Stromal cell of bone marrow (primary cell): ENCODE data around the gene LILRB3.
"Not testable (repeated sequence)": the region's sequence is repeated elsewhere in the genome, so short reads cannot be mapped to it uniquely, and the experiment has no call there.

ENCODE experiments used
- DNase-seq: peaks from one replicate; pipeline ENCODE4 v3.0.0-alpha.2; 2012; ENCODE audit warnings: low read depth

The LILRB3 gene

DNA sequence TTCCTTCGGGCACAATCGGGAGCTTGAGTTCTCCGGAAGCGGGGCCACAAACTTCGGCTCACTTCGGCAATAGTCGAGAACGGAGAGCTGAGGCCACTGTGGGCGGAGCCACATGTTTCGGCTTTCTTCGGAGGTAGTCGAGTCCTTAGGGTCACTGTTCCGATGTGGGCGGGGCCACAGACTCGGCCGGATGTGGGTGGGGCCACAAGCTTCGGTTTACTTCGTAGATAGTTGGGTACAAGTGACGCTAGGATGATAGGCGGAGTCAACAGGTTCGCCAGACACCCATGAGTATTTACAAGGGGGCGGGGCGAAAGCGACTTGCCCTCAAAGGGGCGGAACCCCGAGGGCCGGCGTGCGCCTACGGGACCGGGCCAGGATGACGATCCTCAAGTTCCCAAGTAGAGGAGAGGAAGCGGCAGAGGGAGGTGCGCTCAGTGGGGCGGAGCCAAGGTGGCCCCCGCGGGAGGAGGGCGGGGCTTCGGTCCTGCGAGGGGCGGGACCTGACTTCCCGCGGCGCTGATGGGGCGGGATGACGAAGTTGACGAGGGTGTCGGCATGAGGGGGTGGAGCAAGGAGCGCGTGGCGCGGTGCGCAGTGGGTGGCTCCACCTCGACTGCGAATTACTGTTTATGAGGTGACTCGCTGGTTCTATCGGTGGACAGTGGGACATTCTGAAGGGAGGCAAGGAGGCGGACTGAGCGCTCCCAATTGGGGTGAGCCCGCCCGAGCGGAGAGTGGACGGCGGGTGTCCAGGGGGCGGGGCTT, 32.9 kb downstream of the LILRB3 start:
- peak; percentile 99 for DNase-seq

DNA sequence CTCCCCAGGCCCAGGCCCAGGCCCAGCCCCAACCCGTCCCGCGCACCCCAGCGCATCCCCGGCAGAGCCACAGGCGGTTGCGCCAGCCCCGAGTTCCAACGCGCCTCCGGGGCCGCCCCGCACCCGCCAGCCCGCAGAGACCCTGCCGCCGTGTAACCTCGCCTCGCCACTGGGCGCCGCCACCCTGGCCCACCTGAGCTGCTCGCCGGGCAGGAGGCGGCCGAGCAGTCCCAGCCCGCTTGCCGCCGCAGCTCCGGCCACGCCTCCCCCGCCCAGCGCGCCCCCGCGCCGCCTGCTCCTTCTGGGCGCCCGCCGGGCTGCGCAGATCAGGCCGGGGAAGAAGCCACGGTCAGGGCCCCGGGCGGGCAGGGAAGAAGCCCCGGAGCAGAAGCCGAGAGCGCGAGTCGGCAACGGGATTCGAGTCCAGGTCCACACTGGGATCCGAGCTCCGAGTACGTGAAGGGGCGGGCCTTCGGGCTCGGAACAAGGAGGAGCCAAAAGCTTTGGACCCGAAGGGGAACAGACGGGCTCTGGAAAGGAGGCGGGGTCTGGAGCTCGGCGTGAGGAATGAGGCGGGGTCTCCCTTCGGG, 33.6 kb downstream of the LILRB3 start, which contains the start of gene MBOAT7:
MBOAT7 (minus strand) TSS at position 436 of the 590 bp plus-strand sequence. CDS start 1,072 bp downstream, outside the sequence.
- no peak for DNase-seq

DNA sequence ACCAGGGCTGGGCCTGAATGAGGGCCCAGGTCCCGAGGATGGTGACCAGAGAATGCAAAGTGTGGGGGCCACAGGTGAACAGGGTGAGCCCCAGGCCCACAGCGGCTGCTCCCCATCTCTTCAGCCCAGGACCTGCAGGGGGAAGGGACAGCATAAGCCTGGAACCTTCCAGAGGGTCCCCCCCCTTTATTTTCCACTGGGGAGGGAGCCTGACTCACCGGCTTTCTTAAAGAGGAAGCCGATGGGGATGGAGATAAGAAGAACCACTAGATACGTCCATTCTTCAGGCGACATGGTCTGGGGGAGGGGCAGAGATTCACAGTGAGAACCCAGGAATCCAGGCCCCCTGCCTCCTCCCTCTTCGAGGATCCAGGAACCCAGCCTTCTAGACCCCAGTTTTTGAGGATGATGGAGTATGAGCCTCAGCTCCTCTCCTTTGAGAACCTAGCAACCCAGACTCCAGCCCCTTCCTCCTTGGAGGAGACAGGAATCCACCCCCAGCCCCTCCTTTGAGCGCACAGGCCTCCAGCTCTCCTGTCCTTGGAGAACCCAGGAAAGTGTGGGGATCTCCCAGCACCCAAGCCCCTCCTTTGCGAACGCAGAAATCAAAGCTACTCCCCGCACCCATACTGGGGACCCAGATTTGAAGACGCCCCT, 34.5 kb downstream of the LILRB3 start:
- DNase-seq: no peak

DNA sequence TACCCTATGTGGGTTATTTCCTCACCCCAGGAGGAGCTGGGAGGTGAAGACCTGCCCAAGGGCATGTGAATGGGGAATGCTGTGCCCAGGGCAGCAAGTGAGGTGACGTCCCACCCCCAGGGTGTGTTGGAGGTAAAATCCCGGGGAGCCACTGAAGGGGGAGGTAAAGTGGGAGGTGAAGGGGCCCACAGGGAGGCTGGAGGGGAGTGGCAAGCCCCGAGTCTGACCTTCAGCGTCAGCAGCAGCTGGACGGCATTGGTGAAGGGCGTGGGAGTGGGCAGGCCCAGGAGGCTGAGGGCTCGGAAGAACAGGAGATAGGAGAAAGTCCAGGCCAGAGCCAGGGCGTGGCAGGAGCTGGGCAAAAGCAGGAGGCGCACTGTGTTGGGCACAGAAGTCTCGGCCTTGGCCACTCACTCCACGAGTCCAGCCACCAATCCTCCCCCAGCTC, 35.8 kb downstream of the LILRB3 start:
- DNase-seq: no peak

DNA sequence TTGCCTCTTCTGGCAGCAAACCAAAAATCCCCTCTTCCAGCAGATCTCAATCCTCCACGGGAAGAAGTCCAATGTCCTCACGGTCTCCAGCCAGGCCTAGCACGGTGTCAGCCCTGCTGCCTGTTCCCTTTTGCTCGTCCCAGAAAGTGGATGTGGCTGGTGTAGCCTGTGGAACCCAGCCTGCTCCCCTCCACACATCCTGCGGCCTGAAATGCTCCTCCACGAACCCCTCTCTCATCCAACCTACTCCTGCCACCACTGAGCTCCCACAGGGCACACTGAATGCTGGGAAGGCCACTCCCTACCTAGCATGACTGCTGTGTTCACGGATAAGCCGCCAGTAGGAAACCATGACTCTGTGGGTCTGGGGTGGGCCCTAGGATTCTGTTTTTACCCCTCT, 36.5 kb downstream of the LILRB3 start:
- no peak for DNase-seq

DNA sequence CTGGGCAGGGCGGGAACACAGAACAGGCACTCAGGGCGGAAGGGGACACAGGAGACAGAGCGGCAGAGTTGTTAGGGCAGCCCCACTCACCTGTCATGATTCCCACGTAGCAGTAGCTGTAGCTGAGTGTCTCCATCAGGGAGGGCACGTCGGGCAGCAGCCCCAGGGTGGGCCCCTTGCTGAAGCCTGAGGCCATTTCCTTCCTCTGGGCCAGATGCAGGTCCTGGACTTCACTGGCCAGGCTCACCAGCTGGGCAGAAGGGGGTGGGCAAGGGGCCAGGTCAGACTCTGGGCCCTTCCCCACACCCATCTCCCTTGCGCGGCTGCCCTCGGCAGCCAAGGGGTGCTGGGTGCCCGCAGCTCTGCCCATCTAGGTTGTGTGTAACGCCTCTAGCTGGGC, 39.4 kb downstream of the LILRB3 start:
- DNase-seq: no peak

DNA sequence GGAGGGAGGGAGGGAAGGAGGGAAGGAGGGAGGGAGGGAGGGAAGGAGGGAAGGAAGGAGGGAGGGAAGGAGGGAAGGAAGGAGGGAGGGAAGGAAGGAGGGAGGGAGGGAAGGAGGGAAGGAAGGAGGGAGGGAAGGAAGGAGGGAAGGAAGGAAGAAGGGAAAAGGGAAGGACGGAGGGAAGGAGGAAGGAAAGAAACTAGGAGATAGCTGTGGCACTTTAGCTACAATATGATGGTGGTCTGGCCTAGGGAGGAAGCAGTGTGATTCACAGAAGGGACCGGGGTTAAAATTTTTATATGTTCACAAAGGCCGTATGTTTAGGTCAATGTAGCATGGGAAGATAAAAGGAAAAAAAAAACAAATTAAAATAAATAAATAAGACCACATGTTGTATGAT, 40.9 kb downstream of the LILRB3 start:
- not testable (repeated sequence) for DNase-seq

DNA sequence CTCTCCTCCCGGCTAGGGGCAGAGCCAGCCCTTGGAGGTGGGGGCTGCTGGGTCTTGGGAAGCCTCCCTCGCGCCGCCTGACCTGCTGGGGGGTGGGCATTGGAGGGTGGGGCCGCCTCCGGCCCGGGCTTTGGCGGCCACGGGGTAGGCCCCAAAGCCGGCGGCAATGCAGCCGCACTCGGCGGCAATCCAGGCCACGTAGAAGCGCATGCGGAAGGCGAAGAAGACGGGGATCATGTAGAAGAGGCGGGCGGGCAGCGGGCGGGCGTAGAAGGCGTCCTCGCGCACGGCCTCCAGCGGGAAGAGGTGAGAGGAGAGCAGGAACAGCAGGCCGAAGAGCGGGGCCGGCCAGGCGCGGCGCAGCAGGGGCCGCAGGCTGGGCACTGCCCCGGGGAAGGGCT, 42.1 kb downstream of the LILRB3 start:
- DNase-seq: no peak

DNA sequence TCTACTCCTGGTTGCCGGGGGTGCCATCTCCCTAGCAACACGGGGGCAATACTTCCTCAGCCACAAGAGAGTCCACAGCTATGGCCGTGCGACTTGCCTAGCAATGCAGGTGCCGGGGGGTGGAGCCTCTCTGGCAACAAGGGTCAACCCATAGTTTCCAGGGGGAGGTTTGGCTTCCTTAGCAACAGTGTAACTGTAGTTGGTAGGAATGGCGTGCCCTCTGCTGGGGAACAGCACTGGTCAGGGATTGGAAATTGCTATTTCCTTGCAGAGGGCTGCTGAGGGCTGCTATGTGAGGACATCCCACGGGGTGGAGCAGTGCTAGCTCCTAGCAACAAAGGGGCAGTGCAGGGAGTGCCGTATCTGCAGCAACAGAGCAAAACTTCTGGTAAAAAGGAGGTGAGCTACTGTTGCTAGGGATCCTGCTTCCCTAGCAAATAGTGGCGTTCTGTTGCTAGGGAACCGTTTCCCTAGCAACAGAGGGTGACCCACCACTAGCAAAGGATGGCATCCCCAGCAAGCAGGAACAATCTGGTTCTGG, 42.8 kb downstream of the LILRB3 start:
- DNase-seq: no peak

DNA sequence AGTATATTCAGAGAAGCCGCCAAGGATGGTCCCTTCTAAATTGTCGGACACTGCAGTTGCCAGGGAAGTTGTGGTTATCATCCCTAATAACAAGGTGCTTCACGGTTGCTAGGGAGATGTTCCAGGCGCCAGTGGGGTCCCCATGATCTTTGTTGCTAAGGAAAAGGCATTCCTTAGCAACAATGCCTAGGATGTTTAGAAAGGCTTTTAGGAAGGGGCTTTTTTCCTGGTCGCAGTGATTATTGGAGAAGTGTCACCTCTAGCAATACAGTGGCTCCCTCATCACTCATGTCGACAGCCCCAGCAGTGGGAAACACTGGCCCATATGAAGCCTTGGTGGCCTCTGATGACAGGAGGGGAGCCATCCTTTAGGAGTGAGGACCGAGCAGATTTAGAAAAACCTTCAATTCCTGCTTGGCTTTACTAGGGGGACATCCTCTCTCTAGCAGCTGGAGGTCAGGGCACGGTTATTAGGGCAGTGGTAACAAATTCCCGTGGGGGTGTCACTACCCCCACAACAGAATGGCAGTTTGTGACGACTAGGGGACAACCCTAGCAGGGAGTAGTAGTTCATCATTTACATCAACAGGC, 43.5 kb downstream of the LILRB3 start:
- DNase-seq: no peak

DNA sequence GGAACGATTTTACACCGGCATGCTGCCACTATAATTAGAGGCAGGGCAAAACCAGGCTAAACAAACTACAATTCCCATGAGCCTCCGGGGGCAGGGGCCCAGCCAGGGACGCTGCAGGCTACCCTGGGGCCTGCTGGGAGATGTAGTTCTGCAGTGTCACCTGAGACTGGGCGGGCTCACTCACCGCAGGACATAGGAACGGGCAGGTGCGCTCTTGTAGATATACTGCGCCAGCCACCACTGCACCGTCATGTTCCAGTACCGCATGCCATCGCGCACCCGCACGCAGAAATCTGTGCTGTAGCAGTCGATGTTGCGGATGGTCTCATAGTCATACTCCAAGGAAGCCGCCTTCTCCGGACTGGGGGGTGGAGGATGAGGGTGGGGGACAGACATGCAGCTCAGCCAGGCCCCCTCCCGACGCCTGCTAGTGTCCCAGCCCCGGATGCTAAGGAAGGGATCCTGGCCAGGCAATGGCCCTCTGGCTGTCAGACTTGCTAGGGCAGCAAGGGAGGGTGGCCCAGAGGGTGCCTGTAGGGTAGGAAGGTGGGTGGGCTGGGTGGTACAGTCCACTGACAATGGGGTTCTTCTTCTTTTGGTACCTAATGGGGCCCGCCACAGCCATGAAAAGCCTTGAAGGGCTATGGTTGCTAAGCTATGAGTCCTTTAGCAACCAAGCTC, 44.1 kb downstream of the LILRB3 start:
- no peak for DNase-seq

DNA sequence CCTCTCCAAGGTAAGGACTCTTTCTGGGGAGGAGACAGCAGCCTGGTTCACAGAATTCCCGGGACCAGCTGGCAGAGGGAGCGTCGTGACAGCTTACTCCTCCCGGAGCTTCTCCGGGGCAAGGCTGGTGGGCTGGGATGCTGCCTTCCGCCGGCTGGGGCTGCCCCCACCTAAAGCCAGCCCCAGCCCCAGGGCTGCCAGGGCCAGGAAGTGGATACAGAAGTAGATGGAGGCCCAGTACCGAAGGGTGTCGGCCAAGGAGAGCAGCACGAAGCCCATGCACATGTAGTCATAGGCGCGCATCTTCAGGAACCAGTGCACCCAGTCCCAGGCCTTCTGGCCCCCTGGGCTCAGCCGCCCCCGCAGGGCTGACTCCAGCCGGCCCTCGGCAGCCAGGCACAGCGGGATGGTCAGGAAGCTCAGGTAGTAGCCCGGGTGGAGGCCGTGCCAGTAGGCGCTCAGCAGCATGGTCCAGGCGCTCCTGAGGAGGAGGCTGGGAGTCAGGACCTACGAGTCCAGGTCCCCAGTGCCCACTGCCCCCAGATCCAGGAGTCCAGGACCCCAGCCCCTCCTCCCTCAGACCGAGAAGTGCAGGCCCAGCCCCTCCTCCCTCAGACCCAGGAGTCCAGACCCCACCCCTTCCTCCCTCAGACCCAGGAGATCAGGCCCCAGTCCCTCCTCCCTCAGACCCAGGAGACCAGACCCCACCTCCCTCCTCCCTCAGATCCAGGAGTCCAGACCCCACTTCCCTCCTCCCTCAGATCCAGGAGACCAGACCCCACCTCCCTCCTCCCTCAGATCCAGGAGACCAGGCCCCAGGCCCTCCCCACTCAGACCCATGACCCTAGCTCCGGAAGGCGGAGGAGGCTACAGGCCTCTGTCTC, 48.6 kb downstream of the LILRB3 start:
- no peak for DNase-seq

DNA sequence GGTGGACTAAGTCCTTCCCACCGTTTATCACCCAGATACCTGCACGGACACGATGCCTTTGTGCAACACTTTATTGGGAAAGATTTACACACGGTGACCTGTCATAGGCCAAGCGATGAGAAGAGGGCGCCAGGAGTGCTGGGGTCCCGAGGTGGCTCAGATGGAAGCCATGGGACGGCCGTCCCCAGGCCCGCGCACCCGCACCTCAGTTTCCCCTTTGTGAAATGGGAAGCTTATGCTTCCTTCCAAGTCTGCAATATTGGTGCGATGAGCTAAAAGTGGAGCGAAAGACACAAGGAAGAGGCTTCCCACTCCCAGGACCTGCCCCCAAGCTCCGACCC, 49.5 kb downstream of the LILRB3 start:
- DNase-seq: no peak

DNA sequence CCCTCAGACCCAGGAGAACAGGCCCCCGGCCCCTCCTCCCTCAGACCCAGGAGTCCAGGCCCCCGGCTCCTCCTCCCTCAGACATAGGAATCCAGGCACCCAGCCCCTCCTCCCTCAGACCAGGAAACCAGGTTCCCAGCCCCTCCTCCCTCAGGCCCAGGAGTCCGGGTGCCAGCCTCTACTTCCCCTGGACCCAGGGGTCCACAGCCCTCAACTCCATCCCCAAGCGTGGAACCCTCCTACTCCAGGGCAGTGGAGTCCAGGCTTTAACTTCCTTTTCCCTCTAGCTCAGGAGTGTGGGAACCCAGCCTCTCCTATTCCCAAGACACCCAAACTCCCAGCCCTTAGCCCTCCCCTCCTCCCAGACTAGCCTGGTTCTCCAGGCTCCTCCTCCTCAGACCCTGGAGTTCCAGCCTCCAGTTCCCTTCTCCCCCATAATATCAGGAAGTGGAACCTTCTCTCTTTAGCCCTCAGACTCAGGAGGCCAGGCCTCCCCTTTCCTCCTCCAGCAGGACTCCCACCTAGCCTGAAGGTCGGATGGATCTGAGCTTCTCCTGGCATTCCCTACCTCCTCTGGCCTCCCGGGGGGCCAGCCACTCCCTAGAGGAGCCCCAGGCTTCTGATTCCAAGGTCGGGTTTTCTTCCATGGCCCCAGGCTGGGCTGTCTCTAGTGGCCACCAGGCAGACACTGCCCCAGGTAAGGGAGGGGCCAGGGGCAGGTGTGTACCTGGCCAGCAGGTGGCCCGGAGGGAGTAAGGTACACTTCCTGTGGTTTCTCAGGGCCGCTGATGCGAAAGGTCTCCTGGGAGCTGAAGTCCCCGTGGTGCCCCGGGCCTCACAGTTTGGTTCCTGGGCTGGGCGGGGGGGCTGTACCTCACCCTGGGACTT, 50.1 kb downstream of the LILRB3 start, which contains the start of gene TMC4:
TMC4 (minus strand) TSS at position 690 of the 888 bp plus-strand sequence; CDS start at position 647, 43 bp downstream.
- no peak for DNase-seq

DNA sequence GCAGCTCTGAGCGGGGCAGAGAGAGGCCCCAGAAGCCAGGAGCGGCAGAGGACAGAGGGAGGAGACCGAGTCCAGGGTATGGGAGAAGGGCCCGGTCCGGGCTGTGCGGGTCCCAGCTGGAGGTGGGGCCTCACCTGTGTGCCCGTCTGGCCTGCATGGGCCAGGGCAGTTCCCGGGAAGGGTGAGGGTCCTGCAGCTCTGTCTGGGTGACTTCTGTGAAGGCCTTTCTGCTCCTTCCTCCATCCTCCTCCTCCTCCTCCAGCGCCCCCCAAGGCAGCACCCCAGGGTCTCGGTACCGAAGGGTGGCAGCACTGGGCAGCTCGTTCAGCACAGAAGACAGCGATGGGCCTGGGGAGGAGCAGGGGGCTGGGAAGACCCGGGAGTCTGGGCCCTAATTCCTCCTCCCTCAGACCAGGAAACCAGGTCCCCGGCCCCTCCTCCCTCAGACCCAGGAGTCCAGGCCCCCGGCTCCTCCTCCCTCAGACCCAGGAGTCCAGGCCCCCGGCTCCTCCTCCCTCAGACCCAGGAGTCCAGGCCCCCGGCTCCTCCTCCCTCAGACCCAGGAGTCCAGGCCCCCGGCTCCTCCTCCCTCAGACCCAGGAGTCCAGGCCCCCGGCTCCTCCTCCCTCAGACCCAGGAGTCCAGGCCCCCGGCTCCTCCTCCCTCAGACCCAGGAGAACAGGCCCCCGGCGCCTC, 50.9 kb downstream of the LILRB3 start:
- DNase-seq: not testable (repeated sequence)

DNA sequence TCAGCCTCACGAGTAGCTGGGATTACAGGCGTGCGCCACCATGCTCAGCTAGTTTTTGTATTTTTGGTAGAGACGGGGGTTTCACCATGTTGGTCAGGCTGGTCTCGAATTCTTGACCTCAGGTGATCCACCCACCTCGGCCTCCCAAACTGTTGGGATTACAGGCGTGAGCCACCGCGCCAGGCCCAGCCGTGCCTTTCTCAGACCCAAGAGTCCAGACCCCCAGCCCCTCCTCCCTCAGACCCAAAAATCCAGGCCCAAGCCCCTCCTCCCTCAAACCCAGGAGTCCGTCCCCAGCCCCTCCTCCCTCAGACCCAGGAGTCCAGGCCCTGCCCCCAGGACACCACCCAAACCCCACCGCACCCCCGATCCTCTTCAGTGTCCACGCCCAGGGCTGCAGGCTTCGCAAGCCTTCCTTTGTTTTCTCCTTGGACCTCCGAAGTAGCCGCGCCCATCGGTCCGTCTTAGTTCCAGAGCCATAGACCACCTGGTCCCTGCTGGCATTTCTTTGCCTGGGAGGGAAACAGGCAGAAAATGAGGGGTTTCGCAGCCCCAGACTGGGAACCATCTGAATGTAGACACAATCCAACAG, 53.6 kb downstream of the LILRB3 start:
- DNase-seq: no peak

DNA sequence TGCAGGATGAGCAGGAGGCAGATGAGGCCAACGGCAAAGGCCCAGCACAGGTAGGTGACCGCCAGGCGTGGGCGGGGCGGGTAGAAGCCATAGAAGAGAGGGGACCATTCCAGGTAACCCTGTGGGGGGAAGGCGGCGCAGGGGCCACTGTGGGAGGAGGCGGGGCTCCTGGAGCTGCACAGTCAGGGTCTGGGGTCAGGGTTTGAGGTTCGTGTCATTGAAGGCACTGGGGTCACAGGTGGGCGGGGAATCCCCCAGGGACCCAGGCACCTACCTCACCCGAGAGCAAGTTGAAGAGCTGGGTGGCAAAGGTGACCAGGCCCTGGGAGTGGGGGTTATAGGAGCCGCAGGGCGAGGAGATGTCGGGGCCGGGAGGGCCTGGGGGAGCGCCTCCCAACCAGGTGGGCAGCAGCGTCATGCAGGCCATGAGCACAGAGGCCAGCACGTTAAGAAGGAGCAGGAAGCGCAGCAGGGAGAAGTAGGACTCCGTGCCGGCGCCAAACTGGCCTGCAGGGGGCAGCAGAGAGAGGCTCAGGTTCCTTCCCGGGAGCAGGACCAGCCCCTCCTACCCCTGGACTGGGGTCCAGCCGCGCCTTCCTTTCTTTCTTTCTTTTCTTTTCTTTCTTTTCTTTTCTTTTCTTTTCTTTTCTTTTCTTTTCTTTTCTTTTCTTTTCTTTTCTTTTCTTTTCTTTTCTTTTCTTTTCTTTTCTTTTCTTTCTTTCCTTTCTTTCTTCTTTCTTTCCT, 54.5 kb downstream of the LILRB3 start:
- peak; percentile 62 for DNase-seq
